GM21529 (cell line): ENCODE data around the gene PMS2.
A peak's percentile ranks its signal among the peaks of the same experiment; 100 is the strongest.
"Not testable (repeated sequence)": the region's sequence is repeated elsewhere in the genome, so short reads cannot be mapped to it uniquely, and the experiment has no call there.

Source experiments
- ATAC-seq: cut with Tn5 transposase; IDR thresholded peaks from one replicate; pipeline ENCODE4 v1.9.1; 2021; ENCODE audit not compliant: unreplicated experiment

Gene PMS2, protein sequence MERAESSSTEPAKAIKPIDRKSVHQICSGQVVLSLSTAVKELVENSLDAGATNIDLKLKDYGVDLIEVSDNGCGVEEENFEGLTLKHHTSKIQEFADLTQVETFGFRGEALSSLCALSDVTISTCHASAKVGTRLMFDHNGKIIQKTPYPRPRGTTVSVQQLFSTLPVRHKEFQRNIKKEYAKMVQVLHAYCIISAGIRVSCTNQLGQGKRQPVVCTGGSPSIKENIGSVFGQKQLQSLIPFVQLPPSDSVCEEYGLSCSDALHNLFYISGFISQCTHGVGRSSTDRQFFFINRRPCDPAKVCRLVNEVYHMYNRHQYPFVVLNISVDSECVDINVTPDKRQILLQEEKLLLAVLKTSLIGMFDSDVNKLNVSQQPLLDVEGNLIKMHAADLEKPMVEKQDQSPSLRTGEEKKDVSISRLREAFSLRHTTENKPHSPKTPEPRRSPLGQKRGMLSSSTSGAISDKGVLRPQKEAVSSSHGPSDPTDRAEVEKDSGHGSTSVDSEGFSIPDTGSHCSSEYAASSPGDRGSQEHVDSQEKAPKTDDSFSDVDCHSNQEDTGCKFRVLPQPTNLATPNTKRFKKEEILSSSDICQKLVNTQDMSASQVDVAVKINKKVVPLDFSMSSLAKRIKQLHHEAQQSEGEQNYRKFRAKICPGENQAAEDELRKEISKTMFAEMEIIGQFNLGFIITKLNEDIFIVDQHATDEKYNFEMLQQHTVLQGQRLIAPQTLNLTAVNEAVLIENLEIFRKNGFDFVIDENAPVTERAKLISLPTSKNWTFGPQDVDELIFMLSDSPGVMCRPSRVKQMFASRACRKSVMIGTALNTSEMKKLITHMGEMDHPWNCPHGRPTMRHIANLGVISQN

DNA sequence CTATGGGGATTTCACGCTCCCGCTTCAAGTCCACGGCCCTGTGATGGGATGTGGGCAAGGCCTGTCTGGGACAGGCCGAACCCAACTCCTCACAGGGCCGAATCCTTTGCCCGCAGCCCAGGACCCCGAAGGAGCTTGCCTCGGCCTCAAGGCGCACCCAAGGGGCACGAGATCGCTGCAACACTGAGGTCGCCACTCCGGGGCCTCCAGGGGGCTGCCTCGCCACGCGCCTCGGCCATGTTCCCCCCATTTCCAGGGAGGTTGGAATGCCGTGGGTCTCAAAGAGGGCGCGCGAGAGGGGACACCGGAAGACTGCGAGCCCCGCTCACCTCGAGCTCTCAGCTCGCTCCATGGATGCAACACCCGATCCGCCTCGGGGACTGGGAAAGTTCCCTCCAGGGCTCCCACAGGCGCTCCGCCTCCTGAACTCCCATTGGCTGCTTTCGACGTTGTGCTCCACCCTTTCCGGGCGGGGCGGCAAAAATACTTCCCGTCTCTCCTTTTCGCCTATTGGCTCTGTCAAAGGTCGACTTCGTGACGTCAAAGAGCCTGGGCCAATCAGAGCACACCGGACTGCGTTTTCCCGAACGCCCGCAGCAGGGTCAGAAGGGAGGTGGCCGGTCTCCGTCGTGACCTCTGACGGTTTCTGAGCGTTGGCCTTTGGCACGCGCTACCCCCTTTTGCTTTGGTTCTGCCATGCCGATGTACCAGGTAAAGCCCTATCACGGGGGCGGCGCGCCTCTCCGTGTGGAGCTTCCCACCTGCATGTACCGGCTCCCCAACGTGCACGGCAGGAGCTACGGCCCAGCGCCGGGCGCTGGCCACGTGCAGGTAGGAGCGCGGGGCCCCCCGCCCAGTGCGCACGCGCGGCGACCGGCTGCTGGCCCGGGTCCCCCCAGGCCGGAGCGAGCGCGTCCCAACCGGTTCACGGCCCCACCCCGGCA, at the start of gene PMS2, which contains the start of gene AIMP2:
TSS of gene PMS2 (minus strand) at position 382 of the 944 bp plus-strand sequence. CDS start at position 352, 30 bp downstream.
TSS of gene AIMP2 (plus strand) at position 605 of the 944 bp plus-strand sequence. CDS start at position 697, 92 bp downstream.
- ATAC-seq = peak; percentile 92

DNA sequence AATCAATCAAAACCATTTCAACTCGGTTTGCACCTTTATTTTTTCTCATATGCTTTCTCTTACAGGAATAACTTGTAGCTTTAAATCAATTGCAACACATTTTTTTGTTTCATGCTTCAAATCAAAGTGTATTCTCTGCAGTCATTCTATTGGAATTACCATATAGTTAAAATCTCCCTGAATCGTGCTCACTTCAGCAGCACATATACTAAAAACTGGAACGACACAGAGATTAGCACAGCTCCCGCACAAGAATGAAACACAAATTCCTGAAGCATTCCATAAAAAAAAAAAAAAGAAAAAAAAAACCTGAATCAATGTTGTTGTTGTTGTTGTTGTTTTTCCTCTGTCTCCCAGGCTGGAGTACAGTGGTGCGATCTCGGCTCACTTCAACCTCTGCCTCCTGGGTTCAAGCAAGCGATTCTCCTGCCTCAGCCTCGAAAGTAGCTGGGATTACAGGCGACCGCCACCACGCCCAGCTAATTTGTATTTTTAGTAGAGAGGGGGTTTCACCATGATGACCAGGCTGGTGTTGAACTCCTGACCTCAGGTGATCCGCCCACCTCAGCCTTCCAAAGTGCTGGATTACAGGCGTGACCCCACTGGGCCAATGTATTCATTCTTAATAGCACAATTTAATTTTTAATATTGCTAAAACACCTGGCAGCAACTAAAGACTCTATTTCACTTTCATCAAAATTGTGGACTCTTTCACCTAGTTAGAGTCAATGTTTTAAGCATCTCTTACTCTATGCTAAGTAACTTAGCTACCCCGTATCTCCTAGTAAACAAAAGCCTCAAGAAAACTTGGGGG, 48.7 kb upstream of the PMS2 start:
- no peak for ATAC-seq

DNA sequence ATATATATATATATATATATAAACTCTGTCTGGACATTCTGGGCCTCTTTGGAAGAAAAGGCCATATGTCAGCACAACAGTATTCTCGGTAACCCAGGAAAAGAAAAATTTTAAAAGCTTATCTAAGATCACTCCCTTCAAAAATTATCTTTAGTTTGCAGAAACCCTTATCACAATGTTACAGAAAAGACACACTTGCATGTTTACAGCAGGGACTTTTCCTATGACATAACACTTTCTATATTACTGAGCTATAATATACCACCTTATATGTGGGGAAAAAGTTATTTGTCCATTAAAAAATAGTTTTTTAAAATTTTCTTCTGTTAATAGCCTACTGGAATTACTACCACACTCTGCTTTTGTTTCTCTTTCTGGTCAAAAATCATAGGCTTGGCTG, 47.8 kb upstream of the PMS2 start:
- ATAC-seq = no peak

DNA sequence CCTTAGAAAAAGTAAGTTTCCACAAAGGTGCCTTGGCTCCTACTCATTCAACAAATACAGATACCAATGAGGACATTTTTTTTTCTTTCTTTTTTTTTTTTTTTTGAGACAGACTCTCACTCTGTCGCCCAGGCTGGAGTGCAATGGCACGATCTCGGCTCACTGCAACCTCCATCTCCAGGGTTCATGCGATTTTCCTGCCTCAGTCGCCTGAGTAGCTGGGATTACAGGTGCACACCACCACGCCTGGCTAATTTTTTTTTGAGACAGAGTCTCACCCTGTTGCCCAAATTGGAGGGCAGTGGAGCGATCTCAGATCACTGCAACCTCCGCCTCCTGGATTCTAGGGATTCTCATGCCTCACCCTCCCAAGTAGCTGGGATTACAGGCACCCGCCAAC, 42.3 kb upstream of the PMS2 start:
- not testable (repeated sequence) for ATAC-seq

DNA sequence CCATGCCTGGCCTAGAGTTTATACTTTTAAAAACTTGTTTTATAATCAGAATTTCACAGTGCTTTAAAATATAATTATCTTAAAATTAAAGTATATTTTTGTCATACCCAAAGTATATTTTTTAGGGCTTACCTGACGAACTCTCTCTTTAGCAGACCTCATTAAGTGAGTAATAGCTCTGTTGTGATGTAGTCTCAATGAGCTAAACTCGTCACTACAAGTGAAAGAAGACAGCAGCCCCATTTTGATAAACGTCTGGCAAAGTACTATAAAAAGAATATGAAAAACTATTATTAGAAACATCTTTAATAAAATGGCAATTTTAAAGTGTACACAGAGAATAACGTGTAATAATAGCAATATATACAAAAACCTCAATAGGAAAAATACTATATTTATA, 40.9 kb upstream of the PMS2 start:
- no peak for ATAC-seq

DNA sequence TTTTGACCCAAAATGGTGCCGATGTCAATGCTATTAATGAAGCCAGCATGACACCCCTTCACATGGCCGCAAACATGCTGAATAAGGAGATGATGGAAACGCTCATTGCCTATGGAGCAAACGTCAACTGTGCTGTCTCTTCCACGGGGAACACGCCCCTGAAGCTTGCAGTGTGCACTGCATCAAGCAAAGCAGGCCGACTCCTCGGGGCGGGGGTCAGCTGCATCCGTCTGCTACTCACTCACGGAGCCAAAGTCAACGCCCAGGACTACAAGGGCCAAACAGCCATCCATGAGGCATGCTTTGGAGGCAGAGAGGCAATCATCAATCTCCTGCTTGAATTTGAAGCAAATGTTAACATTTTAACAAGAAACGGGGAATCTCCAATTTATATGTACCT, 26.8 kb upstream of the PMS2 start:
- no peak for ATAC-seq

DNA sequence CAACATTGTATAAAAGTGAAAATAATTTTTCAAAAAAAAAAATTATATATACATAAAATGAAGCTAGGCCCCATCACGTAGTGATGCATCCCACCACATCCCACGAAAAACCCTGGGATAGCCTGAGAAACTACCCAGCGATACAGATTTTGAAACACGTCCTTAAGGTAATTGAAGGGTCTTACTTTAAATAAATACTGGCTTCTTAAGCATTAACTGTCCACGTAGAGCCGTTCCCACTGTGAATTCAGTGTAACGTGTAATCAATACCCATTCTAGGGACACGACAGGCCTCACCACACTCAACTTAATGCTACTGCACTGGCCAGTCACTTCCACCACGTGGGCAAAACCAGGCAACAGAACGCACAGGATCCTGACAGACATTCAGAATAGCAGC, 26.3 kb upstream of the PMS2 start:
- ATAC-seq = no peak

DNA sequence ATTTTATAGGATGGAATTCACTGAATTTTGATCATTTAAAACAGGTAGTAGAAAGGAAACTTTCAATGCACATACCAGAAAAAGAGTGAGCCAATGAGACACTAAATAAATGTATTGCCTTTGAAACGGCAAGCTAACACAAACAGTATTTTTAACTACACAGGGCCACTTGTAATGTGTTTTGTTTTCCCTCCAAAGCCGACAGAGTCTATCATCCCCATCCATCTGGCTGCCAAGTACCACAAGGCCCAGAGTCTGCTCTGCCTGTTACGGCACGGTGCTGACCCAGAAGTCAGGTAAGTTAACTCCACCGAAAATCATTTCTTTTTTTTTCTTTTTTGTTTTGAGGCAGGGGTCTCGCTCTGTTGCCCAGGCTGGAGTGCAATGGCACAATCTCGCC, 23.8 kb upstream of the PMS2 start:
- no peak for ATAC-seq

DNA sequence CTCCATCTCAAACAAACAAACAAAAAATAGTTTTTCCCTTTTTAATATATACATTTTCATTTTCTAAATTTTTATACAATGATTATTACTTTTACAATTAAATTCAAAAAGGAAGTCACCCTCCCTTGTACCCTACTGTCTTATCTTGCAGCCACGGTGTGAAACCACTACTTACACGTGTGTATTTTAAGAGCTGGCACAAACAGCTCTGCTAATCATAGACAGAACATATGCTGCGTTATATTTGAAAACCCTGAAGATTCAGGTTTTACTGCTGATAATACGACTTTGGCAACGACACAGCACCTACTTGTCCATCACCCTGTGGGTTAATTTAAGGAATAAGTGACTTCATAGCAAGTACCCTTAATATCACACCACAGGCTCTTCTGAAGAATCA, 23.3 kb upstream of the PMS2 start:
- ATAC-seq = no peak

DNA sequence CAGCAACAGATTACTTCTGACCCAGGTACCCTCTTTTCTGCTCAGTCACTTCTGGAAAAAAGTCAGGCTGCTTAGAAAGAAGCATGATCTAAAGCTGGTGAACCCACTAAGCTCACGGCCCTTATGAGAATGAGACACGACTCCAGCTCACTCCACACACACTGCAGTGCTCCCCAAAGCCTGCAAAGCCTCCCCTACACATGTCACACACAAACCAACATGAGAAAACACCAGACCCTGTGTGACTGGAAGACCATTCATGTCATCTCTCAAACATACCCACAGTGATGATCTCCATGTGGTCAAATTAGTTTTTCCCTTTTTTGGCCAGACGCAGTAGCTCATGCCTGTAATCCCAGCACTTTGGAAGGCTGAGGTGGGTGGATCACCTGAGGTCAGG, 22.7 kb upstream of the PMS2 start:
- ATAC-seq = no peak

DNA sequence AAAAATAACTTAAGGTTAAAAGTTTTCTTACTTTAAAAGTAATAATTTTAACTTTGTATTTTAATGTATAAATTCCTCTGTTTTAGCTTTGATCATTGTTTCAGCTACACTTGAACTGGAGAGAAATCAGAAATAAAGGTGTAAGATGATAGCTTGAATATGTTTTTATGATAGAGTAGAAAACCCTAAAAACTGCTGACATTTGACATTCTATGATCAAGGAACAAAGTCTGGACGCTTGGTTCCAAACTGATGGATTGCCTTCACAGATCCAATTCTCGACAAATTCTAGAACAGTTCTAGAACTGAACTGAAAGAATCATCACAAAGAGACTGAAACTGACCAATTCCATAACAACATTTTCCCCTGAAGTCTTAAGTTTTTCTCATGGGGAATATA, 22.1 kb upstream of the PMS2 start, which contains the start of gene ANKRD61:
TSS of gene ANKRD61 (plus strand) at position 389 of the 400 bp plus-strand sequence. CDS start at position 389, 0 bp downstream.
- no peak for ATAC-seq

DNA sequence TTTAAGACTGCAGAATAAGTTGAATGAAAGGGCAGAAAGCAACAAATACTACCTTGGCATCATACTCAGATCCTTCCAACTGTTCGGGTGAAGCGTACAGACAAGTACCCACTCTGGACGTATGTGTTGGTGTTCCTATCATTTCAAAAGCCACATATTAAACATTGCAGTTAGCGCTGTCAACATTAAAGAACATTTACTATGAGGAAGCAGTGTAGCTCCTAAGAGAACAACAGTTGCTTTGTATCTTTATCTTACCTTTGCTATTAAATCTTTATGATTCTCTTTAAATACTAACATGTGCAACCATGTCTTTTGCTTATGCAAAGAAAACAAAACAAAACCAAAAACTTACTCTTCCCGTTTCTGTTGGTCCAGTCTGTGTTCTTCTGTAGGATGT, 19.7 kb upstream of the PMS2 start:
- no peak for ATAC-seq

DNA sequence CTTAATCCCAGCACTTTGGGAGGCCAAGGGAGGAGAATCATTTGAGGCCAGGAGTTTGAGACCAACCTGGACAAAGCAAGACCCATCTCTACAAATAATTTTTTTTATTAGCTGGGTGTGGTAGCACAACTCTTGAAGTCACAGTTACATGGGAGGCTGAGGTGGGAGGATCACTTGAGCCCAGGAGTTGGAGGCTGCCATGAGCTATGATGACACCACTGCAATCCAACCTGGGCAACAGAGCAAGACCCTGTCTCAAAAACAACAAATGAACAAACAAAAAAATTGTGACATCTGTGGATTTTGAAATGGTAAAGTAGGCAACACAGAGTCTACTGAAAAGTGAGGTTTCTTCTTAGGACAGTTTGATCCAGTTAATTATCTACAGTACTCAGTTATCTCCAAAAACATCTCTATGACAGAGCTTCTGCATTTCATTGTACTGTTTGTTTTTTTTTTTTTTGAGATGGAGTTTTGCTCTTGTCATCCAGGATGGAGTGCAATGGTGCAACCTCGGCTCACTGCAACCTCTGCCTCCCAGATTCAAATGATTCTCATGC, 19.0 kb upstream of the PMS2 start:
- ATAC-seq = no peak

DNA sequence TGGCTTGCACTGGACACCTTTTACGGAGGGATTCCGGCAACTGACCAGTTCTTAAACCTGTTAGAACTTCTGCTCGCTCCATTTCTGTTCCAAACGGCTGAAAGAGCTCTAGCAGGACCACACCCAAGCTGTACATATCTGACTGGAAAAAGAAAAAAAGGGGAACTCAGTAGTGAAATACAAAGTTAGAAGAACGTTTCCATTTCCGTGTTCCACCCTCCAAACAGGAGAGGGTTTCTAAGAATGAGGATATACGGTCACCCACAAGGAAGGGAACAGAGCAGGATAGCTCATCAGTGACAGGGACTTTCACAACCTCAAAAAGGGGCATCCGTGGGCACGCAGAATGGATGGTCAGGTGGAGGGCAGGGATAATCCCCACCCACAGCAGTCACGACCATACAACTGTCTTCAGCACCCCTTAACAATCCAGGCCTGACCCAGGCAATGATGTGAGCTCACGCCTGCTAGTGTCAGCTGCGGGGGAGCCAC, 18.0 kb upstream of the PMS2 start:
- ATAC-seq = peak; percentile 29

DNA sequence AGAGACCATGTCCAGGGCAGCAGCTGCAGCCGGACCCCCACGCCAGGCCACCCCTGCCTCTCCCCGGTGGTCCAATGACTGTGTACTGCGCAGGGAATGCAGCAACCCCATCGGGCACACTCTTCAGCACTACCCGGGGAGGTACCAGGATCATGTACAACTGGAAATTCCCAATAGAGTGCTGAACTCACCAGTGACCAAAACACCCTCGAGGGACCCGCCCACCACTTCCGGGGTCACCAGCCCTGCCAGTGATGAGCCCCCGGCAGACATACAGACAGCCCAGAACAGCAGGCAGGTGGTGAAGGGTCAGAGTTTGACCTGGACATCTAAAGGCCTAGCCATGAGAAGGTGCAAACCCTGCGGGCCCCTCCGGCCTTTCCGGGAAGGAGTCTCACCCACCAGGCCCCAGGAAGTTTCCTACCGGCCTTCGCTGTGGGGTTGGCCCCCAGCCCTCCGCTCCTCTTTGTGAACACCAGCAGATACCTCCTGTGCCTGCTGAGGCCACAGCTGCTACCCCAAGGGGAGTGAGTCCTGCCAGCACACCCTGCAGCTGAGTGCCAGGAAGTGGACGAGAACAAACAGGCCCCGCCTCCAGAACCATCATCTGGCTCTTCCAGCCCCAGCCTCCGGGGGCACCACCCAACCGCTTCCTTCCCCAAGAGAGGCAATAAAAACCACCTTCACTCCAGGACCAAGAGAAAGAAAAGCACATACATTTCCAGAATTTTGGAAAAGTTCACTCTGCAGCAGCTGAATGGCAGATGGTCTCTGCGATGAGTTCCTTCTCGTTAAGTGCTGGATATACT, 17.4 kb upstream of the PMS2 start:
- peak; percentile 97 for ATAC-seq

DNA sequence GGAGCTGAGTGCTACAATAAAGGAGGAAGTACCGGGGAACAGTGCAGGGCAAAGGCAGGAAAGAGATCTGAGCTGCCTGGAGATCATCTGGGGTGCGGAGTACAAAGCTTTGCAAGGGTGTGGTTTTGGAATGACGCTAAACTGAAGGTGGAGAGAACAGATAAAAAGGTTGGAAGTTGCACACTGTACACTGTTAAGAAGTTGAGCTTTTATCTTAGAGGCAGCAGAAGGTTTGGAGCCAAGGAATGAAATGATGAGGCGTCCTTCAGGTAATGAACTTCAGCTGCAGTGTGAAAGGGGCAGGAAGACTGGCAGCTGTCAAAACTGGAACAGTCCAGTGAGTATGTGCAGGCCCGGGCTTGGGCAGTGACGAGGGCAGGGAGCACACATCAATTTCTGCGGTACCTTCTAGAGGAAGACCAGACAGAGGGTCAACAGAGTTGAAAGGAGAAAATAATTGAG, 15.2 kb upstream of the PMS2 start:
- no peak for ATAC-seq

DNA sequence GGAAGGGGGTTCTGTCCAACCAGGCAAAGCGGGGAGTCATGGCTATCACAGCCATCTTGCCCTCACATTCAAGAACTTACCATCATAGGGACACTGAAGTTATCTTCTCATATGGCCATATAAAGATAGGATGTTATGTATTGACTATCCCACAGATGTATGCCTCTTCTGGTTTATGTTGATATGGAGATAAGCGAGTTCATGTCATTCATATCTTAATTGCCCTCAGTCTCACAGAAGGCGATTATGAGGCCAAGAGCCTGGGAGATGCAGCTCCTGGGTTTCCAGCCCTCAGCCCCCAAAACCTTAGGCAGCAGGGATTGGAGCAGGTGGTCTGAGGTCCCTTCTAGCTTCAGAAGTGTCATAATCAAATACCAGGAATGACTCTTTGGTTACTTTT, 13.9 kb upstream of the PMS2 start:
- ATAC-seq = no peak
